Tibial nerve (tissue), 3 donors: ENCODE results near the gene SYT17.

Experiments used
- CTCF ChIP-seq, 5 experiments: fragments of 200-600 bp in 3 of 5; fragments of 450-650 bp in 2 of 5; sonication (generic) in 3 of 5; IDR thresholded peaks; one replicate each; pipeline ENCODE4 v1.5.1; 2016 to 2019; ENCODE audit warnings: antibody characterized with exemption in 5 of 5, mild to moderate bottlenecking in 3 of 5, moderate library complexity in 2 of 5
- POLR2A ChIP-seq, 2 donors: fragments of 450-650 bp; IDR thresholded peaks; one replicate each; pipeline ENCODE4 v1.6.1; 2017; ENCODE audit warnings: antibody characterized with exemption in 2 of 2, mild to moderate bottlenecking in 2 of 2, moderate library complexity in 2 of 2

GRCh38 chr16:19143599-19143956, 24.5 kb upstream of the SYT17 start:
- no peak for TF ChIP-seq CTCF (IDR thresholded peaks at IDR 0.05)
- no peak for TF ChIP-seq POLR2A (IDR thresholded peaks at IDR 0.05)
